ENCODE results near the gene SH2B2.

The SH2B2 gene

DNA sequence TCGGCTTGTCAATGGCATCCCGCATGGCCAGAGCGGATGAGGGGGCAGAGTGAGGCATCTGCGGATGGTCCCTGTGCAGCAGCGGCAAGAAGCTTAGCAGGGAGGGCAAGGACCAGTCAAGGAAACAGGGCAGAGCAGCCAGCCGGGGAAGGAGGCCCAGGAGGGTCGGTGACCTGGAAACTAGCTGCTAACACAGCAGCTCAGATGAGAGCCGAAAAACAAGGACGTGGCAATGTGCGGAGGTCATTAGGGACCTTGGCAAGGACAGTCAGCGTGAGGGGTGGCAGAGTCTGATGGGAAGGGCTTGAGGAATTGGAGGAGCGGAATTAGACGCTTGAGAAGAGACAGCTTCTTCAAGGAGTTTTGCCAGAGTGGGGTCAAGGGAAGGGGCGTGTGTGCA lies 20.1 kb upstream of the SH2B2 start:
- no peak for DNase-seq (ENCODE audit: low read depth)

DNA sequence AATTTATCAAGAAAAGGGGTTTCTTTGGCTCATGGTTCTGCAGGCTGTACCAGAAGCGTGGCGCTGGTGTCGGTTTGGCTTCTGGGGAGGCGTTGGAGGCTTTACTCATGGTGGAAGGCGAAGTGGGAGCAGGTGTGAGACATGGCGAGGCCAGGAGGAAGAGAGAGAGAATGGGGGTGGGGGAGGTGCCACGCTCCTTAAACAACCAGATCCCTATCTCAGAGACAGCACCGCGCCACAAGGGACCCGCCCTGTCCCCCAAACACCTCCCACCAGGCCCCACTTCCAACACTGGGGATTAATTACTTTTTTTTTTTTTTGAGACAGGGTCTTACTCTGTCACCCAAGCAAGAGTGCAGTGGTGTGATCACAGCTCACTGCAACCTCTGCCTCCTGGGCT lies 18.0 kb upstream of the SH2B2 start:
- no peak for DNase-seq (ENCODE audit: low read depth)

DNA sequence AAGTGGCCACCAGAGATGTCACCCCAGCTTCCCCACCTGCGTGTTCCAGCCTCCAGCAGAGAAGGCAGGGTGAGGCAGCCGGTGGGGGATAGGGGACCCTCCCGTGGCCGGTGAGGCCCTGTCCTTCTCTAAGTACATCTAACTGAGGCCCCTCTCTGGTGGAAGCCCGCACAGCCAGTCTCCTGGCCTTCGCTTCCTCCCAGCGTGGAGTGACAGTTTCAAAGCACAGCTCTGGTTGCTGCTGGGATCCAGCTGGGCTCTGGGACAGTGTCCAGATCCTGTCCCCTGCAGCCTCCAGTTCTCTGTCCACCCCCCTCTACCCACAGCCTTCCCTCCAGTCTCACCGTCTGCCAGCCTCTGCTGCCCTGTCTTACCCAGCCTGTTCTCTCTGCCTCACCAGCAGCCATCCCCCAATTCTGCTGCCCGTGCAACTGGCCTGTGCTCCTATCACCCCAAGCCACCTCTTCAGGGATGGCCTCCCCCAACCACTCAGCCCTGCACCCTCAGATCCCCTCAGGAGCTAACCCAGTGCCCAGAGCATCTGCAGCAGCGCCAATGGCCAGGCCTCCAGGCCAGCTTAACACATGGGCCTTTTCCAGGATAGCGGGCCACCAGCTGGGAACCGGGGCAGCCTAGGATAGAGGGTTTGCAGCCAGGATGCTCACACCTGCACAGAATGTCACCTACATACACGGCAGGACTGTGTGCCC lies 16.3 kb upstream of the SH2B2 start:
- no peak for DNase-seq (ENCODE audit: low read depth)

DNA sequence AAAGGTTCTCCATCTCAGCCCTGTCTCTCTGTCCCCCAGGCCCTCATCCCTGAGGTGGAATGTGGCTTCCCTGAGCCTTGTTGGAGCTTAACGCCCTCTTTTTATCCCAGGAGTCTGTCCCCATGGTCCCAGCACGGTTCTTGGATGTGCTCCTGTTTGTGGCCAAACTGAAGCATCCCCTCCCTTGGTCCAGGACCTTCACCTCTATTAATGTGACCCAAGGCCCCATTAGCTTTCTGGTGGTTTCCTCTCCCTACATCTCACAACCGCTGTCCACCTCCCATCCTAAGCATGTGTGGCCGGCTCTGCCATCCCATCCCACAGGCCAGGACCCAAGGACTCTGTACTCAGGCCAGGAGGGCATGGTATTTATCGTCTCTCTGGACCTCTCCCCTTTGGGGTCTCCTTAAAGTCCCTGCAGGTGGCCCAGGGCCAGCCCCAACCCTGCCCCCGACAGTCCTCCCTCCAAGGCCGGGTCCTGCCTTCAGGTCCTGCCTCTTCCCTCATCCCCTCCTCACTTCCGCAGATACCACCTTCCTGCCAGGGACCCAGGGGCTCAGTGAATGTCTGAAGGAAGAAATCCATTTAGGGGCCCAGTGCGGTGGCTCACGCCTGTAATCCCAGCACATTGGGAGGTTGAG lies 15.4 kb upstream of the SH2B2 start:
- DNase-seq (ENCODE audit: low read depth): no peak

DNA sequence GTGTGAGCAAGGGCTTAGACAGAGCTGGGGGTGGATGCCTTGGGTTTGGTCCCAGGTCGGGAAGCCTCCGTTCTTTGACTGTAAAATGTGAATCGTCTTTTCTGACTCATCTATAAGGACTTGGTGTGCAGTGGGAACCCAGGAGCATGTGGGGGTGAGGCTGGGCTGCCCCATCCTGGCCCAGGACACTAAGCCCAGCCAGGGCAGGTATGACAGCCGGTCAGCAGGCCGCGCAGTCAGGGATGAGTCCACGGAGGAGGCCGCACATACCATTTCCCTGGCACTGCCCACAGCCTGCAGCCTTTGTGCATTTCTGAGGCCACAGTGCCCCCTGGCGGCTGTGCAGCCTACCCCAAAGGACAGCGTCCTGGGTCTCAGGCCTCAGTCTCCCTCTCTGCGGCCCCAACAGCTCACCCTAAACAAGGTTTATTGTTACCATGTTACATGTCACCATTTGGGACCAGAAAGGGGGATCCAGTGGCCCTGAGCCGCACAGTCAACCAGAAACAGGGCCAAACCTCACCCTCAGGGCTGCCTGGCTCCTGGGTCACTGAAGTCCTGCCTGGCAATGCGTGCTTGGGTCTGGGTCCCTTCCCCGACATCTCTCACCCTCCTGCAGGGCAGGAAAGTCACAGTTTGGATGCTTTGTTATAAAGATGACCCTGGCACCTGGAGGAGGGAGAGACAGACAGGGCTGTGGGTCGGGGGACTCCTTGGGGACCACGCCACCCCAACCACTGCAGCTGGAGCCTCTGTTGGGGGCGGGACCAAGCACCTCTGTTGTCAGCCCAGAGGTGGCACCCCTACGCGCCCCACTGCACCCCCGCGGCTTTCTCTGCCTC lies 14.4 kb upstream of the SH2B2 start:
- DNase-seq (ENCODE audit: low read depth): no peak

DNA sequence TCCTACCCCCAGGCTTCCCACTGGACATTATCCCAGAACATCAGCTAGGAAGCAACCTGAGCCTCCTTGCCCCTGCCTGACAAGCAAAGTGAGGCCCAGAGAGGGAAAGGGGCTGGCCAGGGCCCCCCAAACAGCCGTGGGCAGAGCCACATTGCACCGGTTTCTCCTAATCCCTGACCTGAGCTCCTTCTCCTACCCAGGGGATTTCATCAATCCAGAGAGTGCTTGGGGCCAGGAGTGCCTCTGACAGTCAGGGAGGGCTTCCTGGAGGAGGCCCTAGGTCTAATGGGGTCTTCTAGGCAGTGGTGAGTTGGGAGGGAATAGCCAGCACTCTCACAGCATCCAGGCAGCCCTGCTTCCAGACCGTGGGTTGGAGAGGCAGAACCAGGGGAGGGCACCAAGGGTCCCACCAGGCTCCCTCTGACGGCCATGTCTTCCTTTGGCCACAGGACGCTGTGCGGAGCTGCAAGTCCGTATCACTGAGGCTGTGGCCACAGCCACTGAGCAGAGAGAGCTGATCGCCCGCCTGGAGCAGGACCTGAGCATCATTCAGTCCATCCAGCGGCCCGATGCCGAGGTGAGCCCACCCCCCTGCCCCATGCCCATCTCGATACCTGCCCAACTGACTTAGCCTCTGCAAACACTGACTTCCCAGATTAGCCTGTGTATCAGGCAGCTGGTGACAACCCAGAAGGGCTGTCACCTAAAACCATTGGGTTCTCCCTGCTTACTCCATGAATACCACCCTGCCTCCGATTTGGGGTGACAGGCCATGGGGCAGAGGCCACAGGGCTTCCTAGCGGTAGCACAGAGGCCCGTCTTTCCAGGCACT lies 13.5 kb upstream of the SH2B2 start:
- no peak for DNase-seq (ENCODE audit: low read depth)

DNA sequence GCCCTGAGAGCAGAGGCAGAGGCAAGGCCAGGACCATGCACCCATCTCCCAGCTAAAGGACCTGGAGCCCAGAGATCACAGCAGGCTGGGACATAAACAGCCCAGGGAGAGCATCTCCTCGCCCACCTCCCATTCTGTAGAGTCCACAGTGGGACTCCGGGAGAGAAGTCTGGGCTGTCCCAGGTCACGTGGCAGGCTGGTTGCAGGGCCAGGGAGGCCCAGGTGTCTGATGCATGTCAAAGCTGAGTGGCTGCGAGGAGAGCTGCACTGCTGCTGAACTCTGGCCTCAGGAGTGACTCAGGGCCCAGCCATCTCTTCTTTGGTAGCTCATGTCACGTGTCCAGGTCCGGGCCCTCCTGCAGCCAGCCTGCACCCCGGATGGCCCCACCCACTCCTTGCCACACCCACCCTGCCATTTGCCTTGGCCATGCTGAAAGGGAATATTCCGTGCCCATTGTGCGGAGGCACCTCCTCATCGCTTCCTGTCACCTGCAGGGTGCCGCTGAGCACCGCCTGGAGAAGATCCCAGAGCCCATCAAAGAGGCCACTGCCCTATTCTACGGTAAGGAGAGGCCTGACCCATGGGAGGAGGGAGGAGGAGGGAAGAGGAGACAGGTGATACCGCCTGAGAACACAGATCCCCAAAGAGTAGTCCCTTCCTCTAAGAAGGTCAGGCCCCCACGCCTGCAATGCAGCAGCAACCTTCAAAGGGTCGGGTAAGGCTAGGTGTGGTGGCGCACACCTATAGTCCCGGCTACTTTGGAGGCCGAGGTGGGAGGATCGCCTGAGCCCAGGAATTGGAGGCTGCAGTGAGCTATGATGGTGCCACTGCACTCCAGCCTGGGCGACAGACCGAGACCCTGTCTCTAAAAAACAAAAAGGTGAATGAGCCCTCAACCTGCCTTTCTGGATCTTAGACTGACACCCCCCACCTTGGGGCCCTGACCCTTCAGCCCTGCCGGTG lies 12.6 kb upstream of the SH2B2 start:
- DNase-seq (ENCODE audit: low read depth): no peak

DNA sequence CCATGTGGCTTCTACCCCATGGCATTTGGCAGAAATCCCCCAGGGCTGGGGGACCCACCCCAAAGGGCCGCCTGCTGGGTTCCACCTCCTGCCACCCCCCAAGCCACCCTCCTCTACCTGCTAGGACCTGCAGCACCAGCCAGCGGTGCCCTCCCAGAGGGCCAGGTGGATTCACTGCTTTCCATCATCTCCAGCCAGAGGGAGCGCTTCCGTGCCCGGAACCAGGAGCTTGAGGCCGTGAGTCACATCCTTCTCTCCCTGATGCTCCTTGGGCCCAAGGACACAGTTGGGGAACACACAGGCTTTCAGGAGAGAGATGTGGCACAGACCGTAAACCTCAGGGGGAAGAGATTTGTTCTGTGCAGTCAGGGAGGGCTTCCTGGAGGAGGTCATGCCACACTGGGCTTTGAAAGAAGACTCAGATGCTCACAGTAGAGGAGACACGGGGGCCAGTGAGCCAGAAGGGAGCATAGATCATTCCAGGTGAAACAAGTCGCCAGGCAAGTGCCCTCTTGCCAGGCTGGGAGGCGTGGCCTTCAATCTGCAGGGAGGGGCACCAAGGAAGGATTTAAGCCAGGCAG lies 11.5 kb upstream of the SH2B2 start:
- no peak for DNase-seq (ENCODE audit: low read depth)

DNA sequence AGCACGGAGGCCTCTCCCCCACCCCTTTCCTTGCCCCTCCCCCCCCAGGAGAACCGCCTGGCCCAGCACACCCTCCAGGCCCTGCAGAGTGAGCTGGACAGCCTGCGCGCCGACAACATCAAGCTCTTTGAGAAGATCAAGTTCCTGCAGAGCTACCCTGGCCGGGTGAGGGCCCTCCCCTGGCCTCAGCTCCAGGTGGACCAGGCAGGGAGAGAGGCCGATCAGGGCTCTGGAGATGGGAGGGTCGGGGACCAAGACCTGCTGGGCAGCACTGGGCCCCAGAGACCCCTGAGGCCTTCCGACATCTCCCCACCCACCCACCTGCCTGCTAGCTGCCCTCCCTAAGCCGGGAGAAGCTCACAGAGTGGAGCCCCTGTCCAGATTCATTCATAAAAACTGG lies 8.8 kb upstream of the SH2B2 start:
- no peak for DNase-seq (ENCODE audit: low read depth)

DNA sequence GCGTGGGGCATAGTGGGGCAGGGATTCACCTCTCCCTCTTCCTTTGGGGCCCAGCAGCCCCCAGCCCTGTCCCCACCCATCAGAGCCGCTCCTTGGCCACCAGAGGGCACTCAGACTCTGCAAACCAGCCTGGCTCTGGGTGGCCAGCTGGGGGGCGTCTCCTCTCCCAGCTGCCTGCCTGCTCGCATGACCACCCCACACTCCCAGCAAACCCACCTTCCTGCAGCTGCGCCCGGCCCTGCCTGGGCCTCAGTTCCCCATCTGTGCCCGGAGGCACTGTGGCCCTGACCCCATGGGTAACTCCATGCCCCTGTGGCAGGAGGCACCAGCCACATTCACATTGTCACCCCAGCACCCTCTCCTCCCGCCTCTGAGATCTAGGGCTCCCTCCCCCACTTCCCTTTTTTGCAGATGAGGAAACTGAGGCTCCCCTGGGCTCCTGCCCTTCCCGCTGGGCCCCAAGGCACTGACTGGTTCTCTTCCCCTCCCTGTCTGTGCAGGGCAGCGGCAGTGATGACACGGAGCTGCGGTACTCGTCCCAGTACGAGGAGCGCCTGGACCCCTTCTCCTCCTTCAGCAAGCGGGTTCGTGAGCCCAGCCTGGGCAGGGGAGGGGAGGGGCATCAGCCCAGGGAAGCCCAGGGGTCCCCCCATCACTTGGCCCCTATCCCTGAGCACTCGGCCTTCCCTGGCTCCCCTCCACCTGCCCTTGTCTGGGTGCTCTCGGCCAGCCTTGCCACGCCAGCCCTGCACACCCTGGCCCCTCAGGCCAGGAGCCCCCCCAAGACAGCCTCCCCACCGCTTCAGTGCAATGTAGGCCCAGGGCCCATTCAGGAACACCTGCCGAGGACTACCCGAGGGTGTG lies 6.9 kb upstream of the SH2B2 start:
- DNase-seq (ENCODE audit: low read depth): no peak

DNA sequence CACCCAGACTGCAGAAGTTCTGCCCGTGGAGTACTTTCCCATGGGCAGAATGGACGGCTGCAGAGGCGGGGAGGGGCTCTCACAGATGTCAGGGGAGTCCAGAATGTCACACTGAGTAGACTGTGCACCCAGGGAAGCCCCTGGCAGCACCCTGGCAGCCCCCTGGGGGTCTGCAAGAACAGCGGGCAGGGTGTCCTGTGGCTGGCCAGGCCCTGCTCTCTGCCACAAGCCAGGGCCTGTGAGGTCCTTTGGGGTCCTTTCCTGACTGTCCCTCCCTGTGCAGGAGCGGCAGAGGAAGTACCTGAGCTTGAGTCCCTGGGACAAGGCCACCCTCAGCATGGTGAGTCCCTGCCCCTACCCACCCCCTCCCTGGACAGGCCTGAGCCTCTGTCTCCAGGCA lies 6.1 kb upstream of the SH2B2 start:
- DNase-seq (ENCODE audit: low read depth): no peak

DNA sequence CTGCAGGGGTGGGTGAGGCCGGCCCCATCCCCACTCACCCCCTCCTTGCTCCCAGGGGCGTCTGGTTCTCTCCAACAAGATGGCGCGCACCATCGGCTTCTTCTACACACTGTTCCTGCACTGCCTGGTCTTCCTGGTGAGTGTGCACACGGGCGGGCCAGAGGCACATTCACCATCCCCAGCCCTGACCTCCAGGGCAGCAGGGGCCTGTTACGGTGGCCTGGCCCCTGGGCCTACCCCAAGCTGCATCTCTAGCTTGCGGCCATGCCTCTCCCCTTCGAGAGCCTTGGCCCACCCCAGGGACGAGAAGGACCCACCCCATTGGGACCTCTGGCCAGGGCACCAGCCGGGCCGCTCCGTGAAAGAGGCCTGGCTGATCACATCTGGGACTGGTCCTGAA lies 4.9 kb upstream of the SH2B2 start:
- no peak for DNase-seq (ENCODE audit: low read depth)

DNA sequence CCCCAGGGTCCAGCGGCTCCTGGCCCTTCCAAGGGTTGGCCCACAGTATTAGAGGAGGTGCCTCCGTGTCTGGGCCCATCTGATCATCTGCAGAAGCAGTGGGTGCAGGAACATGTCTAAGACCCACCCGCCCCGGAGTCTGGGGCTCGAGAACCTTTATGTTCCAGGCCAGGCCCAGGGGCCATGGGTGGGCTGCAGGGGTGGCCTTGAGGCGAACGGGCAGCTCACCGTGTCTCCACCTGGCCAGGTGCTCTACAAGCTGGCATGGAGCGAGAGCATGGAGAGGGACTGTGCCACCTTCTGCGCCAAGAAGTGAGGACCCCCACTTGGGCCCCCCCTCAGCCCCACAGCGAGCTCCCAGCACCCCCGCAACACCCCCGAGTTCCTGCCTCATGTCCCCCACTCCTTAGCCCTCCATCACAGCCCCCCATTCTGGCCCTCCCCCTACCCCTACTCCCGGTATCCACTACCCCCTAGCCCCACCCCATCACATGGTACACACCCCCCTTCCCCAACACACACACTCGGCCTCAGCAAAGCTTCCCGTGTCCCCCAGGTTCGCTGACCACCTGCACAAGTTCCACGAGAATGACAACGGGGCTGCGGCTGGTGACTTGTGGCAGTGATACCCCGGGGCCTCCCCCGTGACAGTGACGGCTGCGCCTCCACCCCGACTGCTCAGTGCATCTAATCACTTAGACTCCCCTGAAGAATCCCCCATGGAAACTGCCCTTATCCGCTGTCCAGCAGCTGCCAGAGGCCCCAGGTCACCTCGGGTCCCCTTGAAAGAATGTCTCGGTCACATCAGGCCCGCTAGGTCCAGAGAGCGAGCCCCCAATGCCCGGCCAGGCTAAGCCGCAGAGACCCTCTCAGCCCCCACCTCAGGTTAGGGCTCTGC lies 4.0 kb upstream of the SH2B2 start:
- no peak for DNase-seq (ENCODE audit: low read depth)

DNA sequence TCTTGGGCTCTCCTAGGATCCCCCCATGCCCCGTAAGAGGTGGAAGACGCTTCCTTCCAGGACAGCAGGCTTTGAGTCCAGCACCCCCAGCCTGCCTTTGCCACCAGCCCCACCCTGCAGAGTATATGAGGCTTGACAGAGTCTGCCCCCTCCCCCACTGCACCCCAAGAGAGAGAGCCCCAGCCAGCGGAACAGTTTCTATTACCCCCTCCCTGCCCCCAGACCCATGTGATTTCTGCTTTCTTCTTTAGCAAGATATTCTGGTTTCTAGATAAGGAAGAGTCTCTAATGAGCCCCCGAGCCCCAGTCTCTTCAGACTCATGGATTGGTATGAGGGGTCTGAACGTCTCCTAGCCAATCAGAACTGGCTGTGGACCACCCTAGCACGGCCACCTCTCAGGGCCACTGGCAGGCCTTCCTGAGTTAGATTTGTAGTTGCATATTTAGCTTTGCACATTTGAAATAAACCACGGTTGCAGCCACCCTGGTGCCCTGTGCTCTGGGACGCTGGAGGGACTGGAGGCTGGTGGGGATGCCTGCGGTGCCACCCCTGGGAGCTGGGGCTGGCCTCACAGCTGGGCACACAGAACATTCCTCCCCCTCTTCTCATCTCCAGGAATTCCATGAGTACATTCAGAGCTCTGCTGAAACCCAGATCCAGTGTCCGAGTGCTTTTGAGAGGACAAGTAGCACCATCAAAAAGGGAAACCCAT lies 3.0 kb upstream of the SH2B2 start:
- no peak for DNase-seq (ENCODE audit: low read depth)

DNA sequence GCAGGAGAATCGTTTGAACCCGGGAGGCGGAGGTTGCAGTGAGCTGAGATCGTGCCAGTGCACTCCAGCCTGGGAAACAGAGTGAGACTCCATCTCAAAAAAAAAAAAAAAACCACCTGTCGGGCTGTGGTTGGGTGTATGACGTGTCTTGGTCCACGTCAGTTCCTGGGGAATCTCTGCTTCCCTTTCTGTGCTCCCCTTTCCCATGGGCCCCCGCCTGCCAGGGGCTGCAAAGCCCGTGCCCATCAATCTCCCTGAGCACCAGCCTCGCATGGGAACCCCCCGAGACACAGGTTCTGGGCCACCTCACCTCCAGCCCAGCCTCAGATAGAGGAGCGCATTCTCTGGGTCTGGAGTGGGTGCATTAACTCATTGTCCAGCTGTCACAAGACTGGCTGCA lies 2.3 kb upstream of the SH2B2 start:
- DNase-seq (ENCODE audit: low read depth): no peak

DNA sequence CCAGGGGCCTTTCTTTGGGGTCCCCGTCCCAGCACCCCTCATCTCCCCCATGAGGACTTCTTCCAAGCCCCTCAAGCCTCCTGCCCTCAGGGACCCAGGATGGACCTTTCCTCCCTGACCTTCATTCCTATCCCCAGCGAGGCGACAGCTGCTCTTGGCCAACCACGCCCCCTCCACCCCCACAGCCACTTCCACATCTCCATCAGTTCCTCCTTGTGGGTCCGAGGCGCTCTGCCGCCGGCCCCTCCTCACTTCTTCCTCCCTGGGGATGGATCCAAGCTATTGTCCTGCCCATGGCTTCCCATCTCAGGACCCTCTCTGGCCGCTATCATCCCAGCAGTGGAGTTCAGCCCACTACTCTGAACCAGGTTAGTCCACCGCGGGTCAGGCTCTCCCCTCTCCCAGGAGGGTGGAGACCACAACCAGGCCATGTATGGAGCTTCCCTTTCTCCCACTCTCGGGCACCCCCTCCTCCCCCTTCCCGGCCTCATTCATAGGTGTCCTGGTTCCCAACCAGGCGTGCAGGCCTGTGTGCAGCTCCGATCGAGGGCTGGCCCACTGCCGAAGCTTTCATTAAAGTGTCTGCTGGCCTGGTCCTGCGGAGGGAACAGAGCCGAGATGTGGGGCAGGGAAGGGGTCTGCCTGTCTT lies 1.7 kb upstream of the SH2B2 start:
- no peak for DNase-seq (ENCODE audit: low read depth)

DNA sequence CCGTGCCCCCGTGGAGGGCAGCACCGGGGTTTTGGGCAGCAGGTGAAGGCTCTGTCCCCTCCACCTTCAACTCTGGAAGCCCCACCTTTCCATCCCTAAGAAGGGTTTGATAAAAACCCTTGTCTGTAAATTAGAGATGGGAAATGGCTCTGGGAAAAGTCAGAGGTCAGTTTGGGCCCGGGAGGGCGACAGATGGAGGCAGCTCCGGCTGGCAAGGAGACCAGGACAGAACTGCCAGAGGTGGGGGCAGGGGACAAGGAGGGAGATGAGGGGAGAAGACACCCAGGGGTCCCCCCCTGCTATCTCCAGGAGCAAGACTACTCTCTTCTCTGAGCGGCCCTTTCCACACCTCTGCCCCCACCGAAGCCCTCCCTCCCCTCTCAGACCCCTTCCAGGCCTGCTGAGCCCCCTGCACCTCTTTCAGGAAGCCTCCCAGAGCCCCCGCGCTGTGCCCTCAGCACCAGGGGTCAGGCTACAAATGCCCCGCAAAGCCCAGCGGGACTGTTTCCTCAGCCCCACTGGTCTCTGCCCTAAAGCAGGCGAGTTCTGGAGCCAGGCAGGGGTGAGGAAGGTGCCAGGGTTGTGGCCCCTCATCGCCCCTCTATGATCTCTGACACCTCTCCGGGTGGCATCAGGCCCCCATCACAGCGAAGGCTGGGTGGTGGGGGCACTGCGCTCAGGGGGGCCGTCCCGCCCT lies 980 bp upstream of the SH2B2 start:
- DNase-seq (ENCODE audit: low read depth): no peak
